ENCODE results near the gene SMPDL3B.
A peak's percentile ranks its signal among the peaks of the same experiment; 100 is the strongest.

The SMPDL3B gene

DNA sequence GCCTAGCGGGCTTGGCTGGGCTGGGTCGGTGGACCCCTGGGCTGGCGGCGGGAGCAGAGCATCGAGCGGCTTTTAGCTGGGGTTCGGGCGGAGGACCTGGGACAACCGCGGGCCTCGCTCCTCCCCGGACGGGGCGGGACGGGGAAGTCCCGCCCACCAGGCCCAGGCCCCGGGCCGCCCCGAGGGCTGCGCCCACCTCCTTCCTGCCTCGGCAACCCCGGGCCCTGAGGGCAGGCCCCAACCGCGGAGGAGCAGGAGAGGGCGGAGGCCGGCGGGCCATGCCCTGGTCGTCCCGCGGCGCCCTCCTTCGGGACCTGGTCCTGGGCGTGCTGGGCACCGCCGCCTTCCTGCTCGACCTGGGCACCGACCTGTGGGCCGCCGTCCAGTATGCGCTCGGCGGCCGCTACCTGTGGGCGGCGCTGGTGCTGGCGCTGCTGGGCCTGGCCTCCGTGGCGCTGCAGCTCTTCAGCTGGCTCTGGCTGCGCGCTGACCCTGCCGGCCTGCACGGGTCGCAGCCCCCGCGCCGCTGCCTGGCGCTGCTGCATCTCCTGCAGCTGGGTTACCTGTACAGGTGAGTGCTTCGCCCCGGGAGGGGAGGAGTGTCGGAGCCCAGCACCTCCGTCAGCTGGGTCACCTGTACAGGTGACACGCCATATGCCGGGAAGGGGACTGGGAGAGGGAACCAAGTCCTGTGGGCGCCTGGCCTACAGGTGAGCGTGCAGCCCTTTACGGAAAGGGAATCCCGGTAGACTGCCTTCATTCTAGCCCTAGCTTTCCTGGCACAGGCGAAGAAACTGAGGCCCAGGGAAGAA lies 25.2 kb downstream of the SMPDL3B start, which contains the start of gene XKR8 (continued):
- TF ChIP-seq, protein P1, sequence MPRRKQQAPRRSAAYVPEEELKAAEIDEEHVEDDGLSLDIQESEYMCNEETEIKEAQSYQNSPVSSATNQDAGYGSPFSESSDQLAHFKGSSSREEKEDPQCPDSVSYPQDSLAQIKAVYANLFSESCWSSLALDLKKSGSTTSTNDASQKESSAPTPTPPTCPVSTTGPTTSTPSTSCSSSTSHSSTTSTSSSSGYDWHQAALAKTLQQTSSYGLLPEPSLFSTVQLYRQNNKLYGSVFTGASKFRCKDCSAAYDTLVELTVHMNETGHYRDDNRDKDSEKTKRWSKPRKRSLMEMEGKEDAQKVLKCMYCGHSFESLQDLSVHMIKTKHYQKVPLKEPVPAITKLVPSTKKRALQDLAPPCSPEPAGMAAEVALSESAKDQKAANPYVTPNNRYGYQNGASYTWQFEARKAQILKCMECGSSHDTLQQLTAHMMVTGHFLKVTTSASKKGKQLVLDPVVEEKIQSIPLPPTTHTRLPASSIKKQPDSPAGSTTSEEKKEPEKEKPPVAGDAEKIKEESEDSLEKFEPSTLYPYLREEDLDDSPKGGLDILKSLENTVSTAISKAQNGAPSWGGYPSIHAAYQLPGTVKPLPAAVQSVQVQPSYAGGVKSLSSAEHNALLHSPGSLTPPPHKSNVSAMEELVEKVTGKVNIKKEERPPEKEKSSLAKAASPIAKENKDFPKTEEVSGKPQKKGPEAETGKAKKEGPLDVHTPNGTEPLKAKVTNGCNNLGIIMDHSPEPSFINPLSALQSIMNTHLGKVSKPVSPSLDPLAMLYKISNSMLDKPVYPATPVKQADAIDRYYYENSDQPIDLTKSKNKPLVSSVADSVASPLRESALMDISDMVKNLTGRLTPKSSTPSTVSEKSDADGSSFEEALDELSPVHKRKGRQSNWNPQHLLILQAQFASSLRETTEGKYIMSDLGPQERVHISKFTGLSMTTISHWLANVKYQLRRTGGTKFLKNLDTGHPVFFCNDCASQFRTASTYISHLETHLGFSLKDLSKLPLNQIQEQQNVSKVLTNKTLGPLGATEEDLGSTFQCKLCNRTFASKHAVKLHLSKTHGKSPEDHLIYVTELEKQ (tag by site-specific recombination; IDR thresholded peaks at IDR 0.05; ENCODE audit: borderline replicate concordance), result no peak
- no peak for TF ChIP-seq ZNF521 (tag by site-specific recombination; IDR thresholded peaks at IDR 0.05)
- TF ChIP-seq OSR2 (tag by site-specific recombination; IDR thresholded peaks at IDR 0.05), result peak; percentile 46; the same call in 1 of the 2 replicates
- TF ChIP-seq ZNF670 (tag by site-specific recombination; IDR thresholded peaks at IDR 0.05; ENCODE audit: low read depth), result no peak
- TF ChIP-seq, protein P2, sequence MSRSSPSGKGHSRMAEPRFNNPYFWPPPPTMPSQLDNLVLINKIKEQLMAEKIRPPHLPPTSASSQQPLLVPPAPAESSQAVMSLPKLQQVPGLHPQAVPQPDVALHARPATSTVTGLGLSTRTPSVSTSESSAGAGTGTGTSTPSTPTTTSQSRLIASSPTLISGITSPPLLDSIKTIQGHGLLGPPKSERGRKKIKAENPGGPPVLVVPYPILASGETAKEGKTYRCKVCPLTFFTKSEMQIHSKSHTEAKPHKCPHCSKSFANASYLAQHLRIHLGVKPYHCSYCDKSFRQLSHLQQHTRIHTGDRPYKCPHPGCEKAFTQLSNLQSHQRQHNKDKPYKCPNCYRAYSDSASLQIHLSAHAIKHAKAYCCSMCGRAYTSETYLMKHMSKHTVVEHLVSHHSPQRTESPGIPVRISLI (tag by site-specific recombination; IDR thresholded peaks at IDR 0.05), result no peak
- TF ChIP-seq SCRT2 (tag by site-specific recombination; IDR thresholded peaks at IDR 0.05), result peak; percentile 80
- TF ChIP-seq TCF7L2 (IDR thresholded peaks at IDR 0.05; ENCODE audit: borderline replicate concordance, low read depth, low read length), result no peak
- no peak for TF ChIP-seq TRIM28 (IDR thresholded peaks at IDR 0.05; ENCODE audit: borderline replicate concordance, low read length)
- no peak for TF ChIP-seq BCL11B (tag by site-specific recombination; IDR thresholded peaks at IDR 0.05; ENCODE audit: low read depth)
- TF ChIP-seq, protein P3, sequence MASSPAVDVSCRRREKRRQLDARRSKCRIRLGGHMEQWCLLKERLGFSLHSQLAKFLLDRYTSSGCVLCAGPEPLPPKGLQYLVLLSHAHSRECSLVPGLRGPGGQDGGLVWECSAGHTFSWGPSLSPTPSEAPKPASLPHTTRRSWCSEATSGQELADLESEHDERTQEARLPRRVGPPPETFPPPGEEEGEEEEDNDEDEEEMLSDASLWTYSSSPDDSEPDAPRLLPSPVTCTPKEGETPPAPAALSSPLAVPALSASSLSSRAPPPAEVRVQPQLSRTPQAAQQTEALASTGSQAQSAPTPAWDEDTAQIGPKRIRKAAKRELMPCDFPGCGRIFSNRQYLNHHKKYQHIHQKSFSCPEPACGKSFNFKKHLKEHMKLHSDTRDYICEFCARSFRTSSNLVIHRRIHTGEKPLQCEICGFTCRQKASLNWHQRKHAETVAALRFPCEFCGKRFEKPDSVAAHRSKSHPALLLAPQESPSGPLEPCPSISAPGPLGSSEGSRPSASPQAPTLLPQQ (tag by site-specific recombination; IDR thresholded peaks at IDR 0.05), result no peak; the same call in 1 of the 2 replicates
- TF ChIP-seq, protein P4, sequence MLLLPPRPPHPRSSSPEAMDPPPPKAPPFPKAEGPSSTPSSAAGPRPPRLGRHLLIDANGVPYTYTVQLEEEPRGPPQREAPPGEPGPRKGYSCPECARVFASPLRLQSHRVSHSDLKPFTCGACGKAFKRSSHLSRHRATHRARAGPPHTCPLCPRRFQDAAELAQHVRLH (tag by site-specific recombination; IDR thresholded peaks at IDR 0.05), result no peak
- no peak for TF ChIP-seq ZNF366 (tag by site-specific recombination; conservative IDR thresholded peaks at IDR 0.05)
- no peak for TF ChIP-seq ZNF768 (tag by site-specific recombination; IDR thresholded peaks at IDR 0.05)
- no peak for TF ChIP-seq KLF7 (tag by site-specific recombination; IDR thresholded peaks at IDR 0.05; ENCODE audit: borderline replicate concordance)
- no peak for TF ChIP-seq ZNF214 (tag by site-specific recombination; IDR thresholded peaks at IDR 0.05; ENCODE audit: borderline replicate concordance)
- TF ChIP-seq, protein P5, sequence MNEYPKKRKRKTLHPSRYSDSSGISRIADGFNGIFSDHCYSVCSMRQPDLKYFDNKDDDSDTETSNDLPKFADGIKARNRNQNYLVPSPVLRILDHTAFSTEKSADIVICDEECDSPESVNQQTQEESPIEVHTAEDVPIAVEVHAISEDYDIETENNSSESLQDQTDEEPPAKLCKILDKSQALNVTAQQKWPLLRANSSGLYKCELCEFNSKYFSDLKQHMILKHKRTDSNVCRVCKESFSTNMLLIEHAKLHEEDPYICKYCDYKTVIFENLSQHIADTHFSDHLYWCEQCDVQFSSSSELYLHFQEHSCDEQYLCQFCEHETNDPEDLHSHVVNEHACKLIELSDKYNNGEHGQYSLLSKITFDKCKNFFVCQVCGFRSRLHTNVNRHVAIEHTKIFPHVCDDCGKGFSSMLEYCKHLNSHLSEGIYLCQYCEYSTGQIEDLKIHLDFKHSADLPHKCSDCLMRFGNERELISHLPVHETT (tag by site-specific recombination; IDR thresholded peaks at IDR 0.05), result no peak
- no peak for TF ChIP-seq ZNF571 (tag by site-specific recombination; IDR thresholded peaks at IDR 0.05)
- TF ChIP-seq ZFP41 (tag by site-specific recombination; IDR thresholded peaks at IDR 0.05; ENCODE audit: borderline replicate concordance), result no peak
- TF ChIP-seq, protein P6, sequence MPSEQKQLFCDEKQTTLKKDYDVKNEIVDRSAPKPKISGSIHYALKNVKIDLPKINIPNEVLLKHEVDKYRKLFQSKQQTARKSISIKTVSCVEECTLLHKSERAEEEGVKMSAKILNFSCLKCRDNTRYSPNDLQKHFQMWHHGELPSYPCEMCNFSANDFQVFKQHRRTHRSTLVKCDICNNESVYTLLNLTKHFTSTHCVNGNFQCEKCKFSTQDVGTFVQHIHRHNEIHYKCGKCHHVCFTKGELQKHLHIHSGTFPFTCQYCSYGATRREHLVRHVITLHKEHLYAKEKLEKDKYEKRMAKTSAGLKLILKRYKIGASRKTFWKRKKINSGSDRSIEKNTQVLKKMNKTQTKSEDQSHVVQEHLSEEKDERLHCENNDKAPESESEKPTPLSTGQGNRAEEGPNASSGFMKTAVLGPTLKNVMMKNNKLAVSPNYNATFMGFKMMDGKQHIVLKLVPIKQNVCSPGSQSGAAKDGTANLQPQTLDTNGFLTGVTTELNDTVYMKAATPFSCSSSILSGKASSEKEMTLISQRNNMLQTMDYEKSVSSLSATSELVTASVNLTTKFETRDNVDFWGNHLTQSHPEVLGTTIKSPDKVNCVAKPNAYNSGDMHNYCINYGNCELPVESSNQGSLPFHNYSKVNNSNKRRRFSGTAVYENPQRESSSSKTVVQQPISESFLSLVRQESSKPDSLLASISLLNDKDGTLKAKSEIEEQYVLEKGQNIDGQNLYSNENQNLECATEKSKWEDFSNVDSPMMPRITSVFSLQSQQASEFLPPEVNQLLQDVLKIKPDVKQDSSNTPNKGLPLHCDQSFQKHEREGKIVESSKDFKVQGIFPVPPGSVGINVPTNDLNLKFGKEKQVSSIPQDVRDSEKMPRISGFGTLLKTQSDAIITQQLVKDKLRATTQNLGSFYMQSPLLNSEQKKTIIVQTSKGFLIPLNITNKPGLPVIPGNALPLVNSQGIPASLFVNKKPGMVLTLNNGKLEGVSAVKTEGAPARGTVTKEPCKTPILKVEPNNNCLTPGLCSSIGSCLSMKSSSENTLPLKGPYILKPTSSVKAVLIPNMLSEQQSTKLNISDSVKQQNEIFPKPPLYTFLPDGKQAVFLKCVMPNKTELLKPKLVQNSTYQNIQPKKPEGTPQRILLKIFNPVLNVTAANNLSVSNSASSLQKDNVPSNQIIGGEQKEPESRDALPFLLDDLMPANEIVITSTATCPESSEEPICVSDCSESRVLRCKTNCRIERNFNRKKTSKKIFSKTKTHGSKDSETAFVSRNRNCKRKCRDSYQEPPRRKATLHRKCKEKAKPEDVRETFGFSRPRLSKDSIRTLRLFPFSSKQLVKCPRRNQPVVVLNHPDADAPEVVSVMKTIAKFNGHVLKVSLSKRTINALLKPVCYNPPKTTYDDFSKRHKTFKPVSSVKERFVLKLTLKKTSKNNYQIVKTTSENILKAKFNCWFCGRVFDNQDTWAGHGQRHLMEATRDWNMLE (tag by site-specific recombination; conservative IDR thresholded peaks at IDR 0.05; ENCODE audit: low read depth), result no peak
- TF ChIP-seq, protein P7, sequence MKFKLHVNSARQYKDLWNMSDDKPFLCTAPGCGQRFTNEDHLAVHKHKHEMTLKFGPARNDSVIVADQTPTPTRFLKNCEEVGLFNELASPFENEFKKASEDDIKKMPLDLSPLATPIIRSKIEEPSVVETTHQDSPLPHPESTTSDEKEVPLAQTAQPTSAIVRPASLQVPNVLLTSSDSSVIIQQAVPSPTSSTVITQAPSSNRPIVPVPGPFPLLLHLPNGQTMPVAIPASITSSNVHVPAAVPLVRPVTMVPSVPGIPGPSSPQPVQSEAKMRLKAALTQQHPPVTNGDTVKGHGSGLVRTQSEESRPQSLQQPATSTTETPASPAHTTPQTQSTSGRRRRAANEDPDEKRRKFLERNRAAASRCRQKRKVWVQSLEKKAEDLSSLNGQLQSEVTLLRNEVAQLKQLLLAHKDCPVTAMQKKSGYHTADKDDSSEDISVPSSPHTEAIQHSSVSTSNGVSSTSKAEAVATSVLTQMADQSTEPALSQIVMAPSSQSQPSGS (tag by site-specific recombination; IDR thresholded peaks at IDR 0.05; ENCODE audit: low read depth), result no peak
- TF ChIP-seq GLIS1 (tag by site-specific recombination; IDR thresholded peaks at IDR 0.05), result no peak
- no peak for TF ChIP-seq ZNF658 (tag by site-specific recombination; IDR thresholded peaks at IDR 0.05)
- no peak for TF ChIP-seq ZNF19 (tag by site-specific recombination; IDR thresholded peaks at IDR 0.05; ENCODE audit: low read depth)
- TF ChIP-seq PRDM1 (tag by site-specific recombination; IDR thresholded peaks at IDR 0.05), result no peak
- peak; percentile 3 for TF ChIP-seq ZNF335 (tag by site-specific recombination; conservative IDR thresholded peaks at IDR 0.05)

All from HEK293 (cell line).